GM20000 (cell line): ENCODE results near the gene GDI2.
"Not testable (repeated sequence)": the region's sequence is repeated elsewhere in the genome, so short reads cannot be mapped to it uniquely, and the experiment has no call there.

Source experiments
- DNase-seq: peaks from one replicate; pipeline ENCODE4 v3.0.0; 2012; ENCODE audit warnings: low spot score
- TF ChIP-seq, protein P1 (sequence below): IDR thresholded peaks from 2 replicates; pipeline ENCODE4 v1.5.1; 2012; ENCODE audit warnings: mild to moderate bottlenecking, control low read depth; ENCODE audit errors: extremely low read depth, missing control alignments

GDI2 gene

DNA sequence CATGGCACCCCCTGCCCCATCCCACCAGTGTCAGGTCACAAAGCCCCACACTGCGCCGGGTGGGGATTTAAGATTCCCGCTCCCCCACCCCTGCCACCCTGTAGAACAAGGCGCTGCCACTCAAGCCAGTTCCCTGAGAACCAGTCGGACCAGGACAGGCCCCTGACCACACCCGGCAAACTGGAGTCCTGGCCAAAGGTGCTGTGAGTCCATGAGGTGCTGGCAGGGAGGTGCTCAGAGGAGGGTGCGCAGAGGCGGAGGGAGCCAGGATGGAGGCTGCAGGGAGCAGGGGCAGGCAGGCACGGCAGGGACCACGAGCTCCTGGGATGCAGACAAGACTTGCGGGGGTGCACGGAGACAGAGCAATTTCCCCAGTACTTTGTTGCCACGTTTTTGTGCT, 19.7 kb upstream of the GDI2 start:
- DNase-seq, result no peak
- TF ChIP-seq, protein P1, sequence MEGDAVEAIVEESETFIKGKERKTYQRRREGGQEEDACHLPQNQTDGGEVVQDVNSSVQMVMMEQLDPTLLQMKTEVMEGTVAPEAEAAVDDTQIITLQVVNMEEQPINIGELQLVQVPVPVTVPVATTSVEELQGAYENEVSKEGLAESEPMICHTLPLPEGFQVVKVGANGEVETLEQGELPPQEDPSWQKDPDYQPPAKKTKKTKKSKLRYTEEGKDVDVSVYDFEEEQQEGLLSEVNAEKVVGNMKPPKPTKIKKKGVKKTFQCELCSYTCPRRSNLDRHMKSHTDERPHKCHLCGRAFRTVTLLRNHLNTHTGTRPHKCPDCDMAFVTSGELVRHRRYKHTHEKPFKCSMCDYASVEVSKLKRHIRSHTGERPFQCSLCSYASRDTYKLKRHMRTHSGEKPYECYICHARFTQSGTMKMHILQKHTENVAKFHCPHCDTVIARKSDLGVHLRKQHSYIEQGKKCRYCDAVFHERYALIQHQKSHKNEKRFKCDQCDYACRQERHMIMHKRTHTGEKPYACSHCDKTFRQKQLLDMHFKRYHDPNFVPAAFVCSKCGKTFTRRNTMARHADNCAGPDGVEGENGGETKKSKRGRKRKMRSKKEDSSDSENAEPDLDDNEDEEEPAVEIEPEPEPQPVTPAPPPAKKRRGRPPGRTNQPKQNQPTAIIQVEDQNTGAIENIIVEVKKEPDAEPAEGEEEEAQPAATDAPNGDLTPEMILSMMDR, result no peak

DNA sequence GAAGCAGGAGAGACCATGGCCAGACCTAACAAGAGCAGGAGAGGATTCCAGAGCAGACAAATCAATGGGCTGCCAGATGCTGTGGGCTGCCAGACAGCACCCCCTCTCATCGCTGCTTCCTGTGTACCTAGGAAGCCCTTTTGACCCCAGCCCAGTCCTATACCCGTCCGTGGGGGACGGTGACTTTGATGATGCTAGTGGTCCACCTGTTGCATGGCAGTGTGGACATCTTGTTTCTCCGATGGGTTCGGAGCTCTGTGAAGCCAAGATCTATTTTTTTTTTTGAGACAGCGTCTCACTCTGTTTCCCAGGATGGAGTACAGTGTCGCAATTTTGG, 18.2 kb upstream of the GDI2 start:
- TF ChIP-seq, protein P1, result no peak
- DNase-seq, result no peak

DNA sequence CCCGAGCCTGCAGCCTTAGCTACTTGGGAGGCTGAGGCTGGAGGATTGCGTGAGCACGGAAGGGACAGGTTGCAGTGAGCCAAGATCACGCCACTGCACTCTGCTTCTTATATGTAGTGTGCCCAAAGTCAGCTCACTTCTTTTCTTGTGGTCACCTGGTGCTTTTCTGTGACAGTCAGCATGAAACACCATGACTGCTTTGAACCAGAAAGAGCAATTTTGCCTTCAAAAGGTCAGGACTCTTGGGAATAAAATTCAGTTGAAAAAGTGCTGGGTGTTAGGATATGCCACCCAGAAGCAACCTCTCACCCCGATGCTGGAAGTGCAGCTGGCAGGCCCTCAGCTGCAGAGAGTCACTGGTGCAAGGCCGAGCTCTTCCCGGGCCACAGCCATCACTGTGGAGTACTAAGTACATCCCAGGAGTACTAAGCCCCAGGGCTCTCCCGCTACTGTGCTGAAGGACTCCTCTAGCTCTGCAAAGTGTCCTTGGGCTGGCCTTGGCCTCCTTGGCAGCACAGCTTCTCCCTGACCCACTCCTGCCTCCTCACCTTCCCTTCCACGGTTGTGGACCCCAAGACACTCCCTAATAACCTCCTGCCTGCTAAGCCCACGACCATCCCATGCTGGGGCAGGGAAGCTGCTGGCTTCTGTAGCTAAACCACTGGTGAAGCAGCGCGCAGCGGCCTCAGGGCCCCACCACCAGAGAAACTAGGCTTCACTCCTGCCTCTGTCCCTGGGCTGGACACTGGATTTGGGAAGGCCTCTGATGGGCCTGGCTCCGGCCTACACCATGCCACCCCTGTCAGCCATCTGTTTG, 17.6 kb upstream of the GDI2 start:
- no peak for DNase-seq
- TF ChIP-seq, protein P1, result no peak

DNA sequence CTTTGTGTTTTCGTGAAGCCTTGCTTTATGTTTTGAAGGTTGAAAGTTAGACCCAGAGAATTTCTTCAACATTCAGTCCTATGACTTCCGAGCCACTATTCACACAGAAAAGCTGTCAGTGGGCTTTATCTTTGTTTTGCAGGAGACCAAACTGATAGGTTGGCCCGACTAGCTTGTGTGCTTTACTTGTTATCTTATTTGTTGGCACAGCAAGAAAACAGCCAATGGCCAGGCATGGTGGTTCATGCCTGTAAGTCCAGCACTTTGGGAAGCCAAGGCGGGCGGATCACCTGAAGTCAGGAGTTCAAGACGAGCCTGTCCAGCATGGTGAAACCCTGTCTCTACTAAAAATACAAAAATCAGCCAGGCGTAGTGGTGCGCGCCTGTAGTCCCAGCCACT, 16.0 kb upstream of the GDI2 start:
- TF ChIP-seq, protein P1, result no peak
- DNase-seq, result no peak

DNA sequence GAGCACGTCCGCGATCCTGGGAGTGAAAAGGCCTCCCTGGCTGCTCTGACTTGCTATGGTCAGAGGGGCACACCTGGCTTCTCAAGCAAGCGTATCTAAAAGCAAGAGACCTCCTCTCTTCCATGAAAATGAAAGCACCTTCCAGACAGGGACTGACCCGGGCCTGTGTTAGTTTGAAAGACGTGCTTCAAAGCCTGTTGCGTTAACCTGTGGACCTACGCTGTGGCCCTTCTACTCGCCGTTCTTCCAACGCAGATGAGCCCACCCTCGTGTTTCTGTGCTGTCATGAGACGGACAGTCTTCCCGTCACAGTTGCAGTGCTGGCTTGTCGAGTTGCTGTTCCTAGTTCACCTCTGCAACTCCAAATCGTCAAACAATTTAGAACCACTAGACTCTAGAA, 15.5 kb upstream of the GDI2 start:
- TF ChIP-seq, protein P1, result no peak
- no peak for DNase-seq

DNA sequence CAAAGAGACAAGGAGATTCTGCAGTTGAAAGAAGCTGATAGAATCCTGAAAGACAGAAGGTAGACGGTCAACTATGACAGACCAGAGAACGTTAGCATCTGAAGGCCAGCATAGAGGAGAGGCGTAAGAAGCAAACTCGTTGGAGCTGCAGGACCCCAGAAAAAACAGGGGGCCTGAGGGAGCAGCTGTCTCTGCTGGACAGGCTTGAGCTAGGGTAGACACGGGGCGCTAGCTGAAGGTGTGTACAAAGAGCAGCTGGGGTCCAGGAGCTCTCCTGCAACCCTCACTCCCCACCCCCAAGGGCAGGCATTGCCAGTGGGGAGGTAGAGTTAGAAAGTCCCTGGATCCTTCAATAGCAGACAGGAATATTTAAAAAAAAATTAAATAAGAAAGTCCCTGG, 14.6 kb upstream of the GDI2 start:
- no peak for DNase-seq
- TF ChIP-seq, protein P1, result no peak

DNA sequence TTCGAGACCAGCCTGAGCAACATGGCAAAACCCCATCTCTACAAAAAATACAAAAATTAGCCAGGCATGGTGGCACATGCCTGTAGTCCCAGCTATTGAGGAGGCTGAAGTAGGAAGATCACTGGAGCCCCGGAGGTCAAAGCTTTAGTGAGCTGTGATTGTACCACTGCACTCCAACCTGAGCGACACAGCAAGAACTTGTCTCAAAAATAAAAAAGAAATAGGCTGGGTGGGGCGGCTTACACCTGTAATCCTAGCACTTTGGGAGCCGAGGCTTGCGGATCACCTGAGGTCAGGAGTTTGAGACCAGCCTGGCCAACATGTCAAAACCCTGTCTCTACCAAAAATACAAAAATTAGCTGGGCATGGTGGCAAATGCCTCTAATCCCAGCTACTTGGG, 13.3 kb upstream of the GDI2 start:
- not testable (repeated sequence) for DNase-seq

DNA sequence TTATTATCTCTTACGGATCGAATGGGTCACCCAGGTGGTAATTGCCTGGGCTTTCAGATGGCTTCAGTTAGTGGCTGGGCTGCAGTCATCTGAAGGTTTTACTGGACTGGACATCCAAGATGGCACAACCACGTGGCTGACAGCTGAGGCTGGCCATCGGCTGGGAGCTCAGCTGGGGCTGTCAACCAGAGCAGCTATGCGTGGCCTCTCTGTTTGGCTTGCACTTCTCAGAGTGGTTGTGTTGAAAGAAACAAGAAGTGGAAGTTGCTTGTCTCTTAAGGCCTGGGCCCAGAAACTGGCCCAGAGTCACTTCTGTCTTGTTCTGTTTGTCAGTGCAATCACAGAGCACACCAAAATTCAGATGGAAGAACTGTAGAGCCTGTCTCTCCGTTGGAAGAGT, 5.7 kb upstream of the GDI2 start:
- peak; percentile 45 for DNase-seq
- TF ChIP-seq, protein P1, result no peak
